ENCODE data around the gene MATN1. TPM values are rescaled to one million over a fixed set of nuclear protein-coding genes. Genes with fewer than 3 reads are reported as not detected.

MATN1 gene
- total and polyA plus RNA-seq, 5 donors from 2014 or later = 1.9 TPM; not detected in 4

- Mint-ChIP-seq H3K4me3 (no peak overlapping the region), H3K36me3 (no peaks in the 10 kb centered on the region), H3K27me3 (peaks cover 53% of the 10 kb centered on the region), H3K4me1 (peaks cover 0 to 9% (median 2%) of the 10 kb centered on the region in 4 donors), H3K9me3 (peaks cover 0 to 6% (median 0%) of the 10 kb centered on the region in 7 donors), H3K27ac (no peak overlapping the region)
- no peaks in the 10 kb centered on the region for H3K9me3 ChIP-seq (ENCODE audit: control insufficient read depth in 2 of 2, low read length in 2 of 2)
- peaks cover 10% of the 10 kb centered on the region for H3K27me3 ChIP-seq (ENCODE audit: control insufficient read depth, insufficient read depth, low read length)
- H3K27ac ChIP-seq (ENCODE audit: insufficient read depth, low read length, poor library complexity, severe bottlenecking) = no peak overlapping the region
- ATAC-seq (ENCODE audit: low read depth in 2 of 2) (no peak), DNase-seq (no peak)
- peaks cover 10% of the 10 kb centered on the region for H3K4me1 ChIP-seq (ENCODE audit: control insufficient read depth, insufficient read depth, low read length, poor library complexity, severe bottlenecking)
- H3K4me3 ChIP-seq (ENCODE audit: low read depth, low read length) = no peak overlapping the region
- H3K36me3 ChIP-seq (ENCODE audit: control insufficient read depth, insufficient read depth, low read length) = no peaks in the 10 kb centered on the region
Observed at GRCh38 chr1:30682396-30683275, 40.7 kb downstream of the MATN1 start.

GRCh38 chr1:30681782-30682181 lies 41.6 kb downstream of the MATN1 start:
- H3K4me3 ChIP-seq (ENCODE audit: low read depth, low read length) = no peak overlapping the region
- H3K9me3 ChIP-seq (ENCODE audit: control insufficient read depth in 2 of 2, low read length in 2 of 2) = no peaks in the 10 kb centered on the region
- no peak overlapping the region for H3K27ac ChIP-seq (ENCODE audit: insufficient read depth, low read length, poor library complexity, severe bottlenecking)
- Mint-ChIP-seq H3K4me1 (peaks cover 0 to 9% (median 2%) of the 10 kb centered on the region in 4 donors), H3K9me3 (peaks cover 0 to 6% (median 0%) of the 10 kb centered on the region in 7 donors), H3K27me3 (peaks cover 51% of the 10 kb centered on the region), H3K36me3 (no peaks in the 10 kb centered on the region), H3K4me3 (no peak overlapping the region), H3K27ac (no peak overlapping the region)
- peaks cover 10% of the 10 kb centered on the region for H3K27me3 ChIP-seq (ENCODE audit: control insufficient read depth, insufficient read depth, low read length)
- H3K36me3 ChIP-seq (ENCODE audit: control insufficient read depth, insufficient read depth, low read length) = no peaks in the 10 kb centered on the region
- ATAC-seq (ENCODE audit: low read depth in 2 of 2) = no peak
- peaks cover 10% of the 10 kb centered on the region for H3K4me1 ChIP-seq (ENCODE audit: control insufficient read depth, insufficient read depth, low read length, poor library complexity, severe bottlenecking)
- no peak for DNase-seq

DNA sequence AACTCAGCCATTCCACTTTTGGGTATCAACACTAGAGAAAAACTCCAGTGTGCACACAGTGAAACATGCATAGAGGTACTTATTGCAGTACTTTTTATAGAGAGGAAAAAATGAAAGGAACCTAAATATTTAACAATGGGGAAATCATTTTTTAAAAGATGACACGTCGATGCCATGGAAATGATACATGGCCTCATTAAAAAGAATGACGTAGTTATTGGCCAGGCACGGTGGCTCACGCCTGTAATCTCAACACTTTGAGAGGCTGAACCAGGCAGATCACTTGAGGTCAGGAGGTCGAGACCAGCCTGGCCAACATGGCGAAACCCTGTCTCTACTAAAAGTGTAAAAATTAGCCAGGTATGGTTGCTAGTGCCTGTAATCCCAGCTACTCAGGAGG lies 42.5 kb downstream of the MATN1 start:
- Mint-ChIP-seq H3K27me3 (peaks cover 41% of the 10 kb centered on the region), H3K4me3 (no peak overlapping the region)

GRCh38 chr1:30680429-30680828 lies 43.0 kb downstream of the MATN1 start:
- peaks cover 12% of the 10 kb centered on the region for H3K27me3 ChIP-seq (ENCODE audit: control insufficient read depth, insufficient read depth, low read length)
- H3K36me3 Mint-ChIP-seq = no peaks in the 10 kb centered on the region
- DNase-seq = no peak
- H3K9me3 Mint-ChIP-seq = peaks cover 0 to 6% (median 1%) of the 10 kb centered on the region in 7 donors
- no peak for ATAC-seq (ENCODE audit: low read depth in 2 of 2)
- no peak overlapping the region for H3K4me3 Mint-ChIP-seq
- H3K27ac ChIP-seq (ENCODE audit: insufficient read depth, low read length, poor library complexity, severe bottlenecking) = no peak overlapping the region
- peaks cover 0 to 9% (median 2%) of the 10 kb centered on the region in 4 donors for H3K4me1 Mint-ChIP-seq
- H3K9me3 ChIP-seq (ENCODE audit: control insufficient read depth in 2 of 2, low read length in 2 of 2) = peaks cover 0 to 3% of the 10 kb centered on the region in 2 experiments
- no peak overlapping the region for H3K27ac Mint-ChIP-seq
- no peak overlapping the region for H3K4me3 ChIP-seq (ENCODE audit: low read depth, low read length)
- H3K4me1 ChIP-seq (ENCODE audit: control insufficient read depth, insufficient read depth, low read length, poor library complexity, severe bottlenecking) = peaks cover 9% of the 10 kb centered on the region
- no peaks in the 10 kb centered on the region for H3K36me3 ChIP-seq (ENCODE audit: control insufficient read depth, insufficient read depth, low read length)
- peaks cover 39% of the 10 kb centered on the region for H3K27me3 Mint-ChIP-seq

More for the DNA sequence above, 42.5 kb downstream of the MATN1 start:
- Histone ChIP-seq H3K9me3 (ENCODE audit: control insufficient read depth in 2 of 2, low read length in 2 of 2) (peaks cover 0 to 2% of the 10 kb centered on the region in 2 experiments), H3K4me3 (ENCODE audit: low read depth, low read length) (no peak overlapping the region), H3K36me3 (ENCODE audit: control insufficient read depth, insufficient read depth, low read length) (no peaks in the 10 kb centered on the region), H3K27me3 (ENCODE audit: control insufficient read depth, insufficient read depth, low read length) (peaks cover 12% of the 10 kb centered on the region), H3K4me1 (ENCODE audit: control insufficient read depth, insufficient read depth, low read length, poor library complexity, severe bottlenecking) (peaks cover 10% of the 10 kb centered on the region), H3K27ac (ENCODE audit: insufficient read depth, low read length, poor library complexity, severe bottlenecking) (no peak overlapping the region)
- H3K36me3 Mint-ChIP-seq = no peaks in the 10 kb centered on the region
- DNase-seq (no peak), ATAC-seq (ENCODE audit: low read depth in 2 of 2) (no peak)
- H3K4me1 Mint-ChIP-seq = peaks cover 0 to 9% (median 2%) of the 10 kb centered on the region in 4 donors
- peaks cover 0 to 6% (median under 1%) of the 10 kb centered on the region in 7 donors for H3K9me3 Mint-ChIP-seq
- H3K27ac Mint-ChIP-seq = no peak overlapping the region

GRCh38 chr1:30679976-30680305 lies 43.4 kb downstream of the MATN1 start:
- H3K27ac Mint-ChIP-seq = no peak overlapping the region
- H3K4me1 ChIP-seq (ENCODE audit: control insufficient read depth, insufficient read depth, low read length, poor library complexity, severe bottlenecking) = peaks cover 4% of the 10 kb centered on the region
- peaks cover 0 to 7% (median 1%) of the 10 kb centered on the region in 7 donors for H3K9me3 Mint-ChIP-seq
- H3K36me3 Mint-ChIP-seq = no peaks in the 10 kb centered on the region
- ATAC-seq (ENCODE audit: low read depth in 2 of 2) = no peak
- peaks cover 0 to 9% (median 2%) of the 10 kb centered on the region in 4 donors for H3K4me1 Mint-ChIP-seq
- DNase-seq = no peak
- H3K4me3 ChIP-seq (ENCODE audit: low read depth, low read length) = no peak overlapping the region
- H3K27ac ChIP-seq (ENCODE audit: insufficient read depth, low read length, poor library complexity, severe bottlenecking) = no peak overlapping the region
- no peaks in the 10 kb centered on the region for H3K36me3 ChIP-seq (ENCODE audit: control insufficient read depth, insufficient read depth, low read length)
- H3K27me3 ChIP-seq (ENCODE audit: control insufficient read depth, insufficient read depth, low read length) = peaks cover 12% of the 10 kb centered on the region
- no peak overlapping the region for H3K4me3 Mint-ChIP-seq
- peaks cover 36% of the 10 kb centered on the region for H3K27me3 Mint-ChIP-seq
- peaks cover 0 to 3% of the 10 kb centered on the region in 2 experiments for H3K9me3 ChIP-seq (ENCODE audit: control insufficient read depth in 2 of 2, low read length in 2 of 2)

GRCh38 chr1:30679201-30679975 lies 44.0 kb downstream of the MATN1 start:
- H3K27ac Mint-ChIP-seq = no peak overlapping the region
- H3K27me3 ChIP-seq (ENCODE audit: control insufficient read depth, insufficient read depth, low read length) = peaks cover 10% of the 10 kb centered on the region
- H3K27me3 Mint-ChIP-seq = peaks cover 31% of the 10 kb centered on the region
- H3K9me3 ChIP-seq (ENCODE audit: control insufficient read depth in 2 of 2, low read length in 2 of 2) = peaks cover 0 to 3% of the 10 kb centered on the region in 2 experiments
- H3K36me3 ChIP-seq (ENCODE audit: control insufficient read depth, insufficient read depth, low read length) = no peaks in the 10 kb centered on the region
- peaks cover 0 to 12% (median 1%) of the 10 kb centered on the region in 7 donors for H3K9me3 Mint-ChIP-seq
- DNase-seq = no peak
- H3K4me1 Mint-ChIP-seq = peaks cover 0 to 3% (median under 1%) of the 10 kb centered on the region in 4 donors
- no peak overlapping the region for H3K4me3 ChIP-seq (ENCODE audit: low read depth, low read length)
- H3K4me3 Mint-ChIP-seq = no peak overlapping the region
- H3K27ac ChIP-seq (ENCODE audit: insufficient read depth, low read length, poor library complexity, severe bottlenecking) = no peak overlapping the region
- no peak for ATAC-seq (ENCODE audit: low read depth in 2 of 2)
- H3K4me1 ChIP-seq (ENCODE audit: control insufficient read depth, insufficient read depth, low read length, poor library complexity, severe bottlenecking) = no peaks in the 10 kb centered on the region
- H3K36me3 Mint-ChIP-seq = no peaks in the 10 kb centered on the region

GRCh38 chr1:30678209-30678608 lies 45.2 kb downstream of the MATN1 start:
- H3K4me3 ChIP-seq (ENCODE audit: low read depth, low read length) = no peak overlapping the region
- no peak for ATAC-seq (ENCODE audit: low read depth in 2 of 2)
- peaks cover 4% of the 10 kb centered on the region for H3K27me3 ChIP-seq (ENCODE audit: control insufficient read depth, insufficient read depth, low read length)
- no peaks in the 10 kb centered on the region for H3K36me3 ChIP-seq (ENCODE audit: control insufficient read depth, insufficient read depth, low read length)
- Mint-ChIP-seq H3K27ac (peak overlapping the region in 1 of 3 donors; percentile 32), H3K4me3 (no peak overlapping the region), H3K27me3 (peaks cover 19% of the 10 kb centered on the region), H3K4me1 (no peaks in the 10 kb centered on the region), H3K36me3 (peaks cover 4% of the 10 kb centered on the region), H3K9me3 (peaks cover 0 to 22% (median 5%) of the 10 kb centered on the region in 7 donors)
- no peaks in the 10 kb centered on the region for H3K4me1 ChIP-seq (ENCODE audit: control insufficient read depth, insufficient read depth, low read length, poor library complexity, severe bottlenecking)
- no peak overlapping the region for H3K27ac ChIP-seq (ENCODE audit: insufficient read depth, low read length, poor library complexity, severe bottlenecking)
- peaks cover 0 to 8% of the 10 kb centered on the region in 2 experiments for H3K9me3 ChIP-seq (ENCODE audit: control insufficient read depth in 2 of 2, low read length in 2 of 2)
- no peak for DNase-seq
